GM18870 (cell line): ENCODE results near the gene CHRNB4.
"Not testable (repeated sequence)": the region's sequence is repeated elsewhere in the genome, so short reads cannot be mapped to it uniquely, and the experiment has no call there.

Experiments used
- ATAC-seq: cut with Tn5 transposase; IDR thresholded peaks from one replicate; pipeline ENCODE4 v1.9.1; 2021; ENCODE audit warnings: moderate library complexity; ENCODE audit not compliant: unreplicated experiment

The CHRNB4 gene

GRCh38 chr15:78641102-78641748 is at the start of gene CHRNB4:
TSS of gene CHRNB4 (minus strand) at chr15:78641210. CDS start at chr15:78641133, 77 bp downstream.
- ATAC-seq: no peak

GRCh38 chr15:78689626-78690025 is 48.6 kb upstream of the CHRNB4 start:
- ATAC-seq: no peak

- ATAC-seq: no peak
These were observed 44.9 kb upstream of the CHRNB4 start for GRCh38 chr15:78685925-78686324.

- no peak for ATAC-seq
These were observed 44.3 kb upstream of the CHRNB4 start for GRCh38 chr15:78685159-78685921.

GRCh38 chr15:78684657-78685056 is 43.6 kb upstream of the CHRNB4 start:
- ATAC-seq: no peak

- ATAC-seq: not testable (repeated sequence)
These were observed 42.6 kb upstream of the CHRNB4 start for GRCh38 chr15:78683599-78683998.

- ATAC-seq: no peak
These were observed 41.8 kb upstream of the CHRNB4 start for GRCh38 chr15:78682693-78683410.

GRCh38 chr15:78682004-78682651 is 41.1 kb upstream of the CHRNB4 start:
- no peak for ATAC-seq

- ATAC-seq: no peak
These were observed 40.4 kb upstream of the CHRNB4 start for GRCh38 chr15:78681281-78682003.

GRCh38 chr15:78680431-78681075 is 39.5 kb upstream of the CHRNB4 start:
- ATAC-seq: no peak

GRCh38 chr15:78679089-78679511 is 38.1 kb upstream of the CHRNB4 start:
- no peak for ATAC-seq

GRCh38 chr15:78676424-78677110 is 35.6 kb upstream of the CHRNB4 start:
- ATAC-seq: no peak

GRCh38 chr15:78675617-78676360 is 34.8 kb upstream of the CHRNB4 start:
- ATAC-seq: no peak

GRCh38 chr15:78675206-78675605 is 34.2 kb upstream of the CHRNB4 start:
- ATAC-seq: no peak

- ATAC-seq: no peak
These were observed 33.0 kb upstream of the CHRNB4 start for GRCh38 chr15:78673917-78674444.

GRCh38 chr15:78673476-78673875 is 32.5 kb upstream of the CHRNB4 start:
- ATAC-seq: no peak

GRCh38 chr15:78672285-78673014 is 31.4 kb upstream of the CHRNB4 start:
- ATAC-seq: no peak
